ENCODE results near the gene BPNT1. TPM values are rescaled to one million over a fixed set of nuclear protein-coding genes. Genes with fewer than 3 reads are reported as not detected.
"Not testable (repeated sequence)": the region's sequence is repeated elsewhere in the genome, so short reads cannot be mapped to it uniquely, and the experiment has no call there.

BPNT1 gene
- total RNA-seq, 1 experiment from 2014 or later: 36.9 TPM

- Histone ChIP-seq H3K9me3 (replicated peaks) (no peaks in the 10 kb centered on the region), H3K4me1 (replicated peaks) (no peaks in the 10 kb centered on the region), H3K27me3 (replicated peaks) (no peaks in the 10 kb centered on the region), H3K4me3 (no peak overlapping the region), H3K27ac (no peak overlapping the region), H3K36me3 (peaks cover 4% of the 10 kb centered on the region; the same call in 1 of the 2 replicates)
- no peak for DNase-seq (ENCODE audit: low read depth in 1 of 2, low spot score in 2 of 2)
Observed at GRCh38 chr1:220056374-220056773, 33.2 kb downstream of the BPNT1 start.

GRCh38 chr1:220046052-220046930 is 43.3 kb downstream of the BPNT1 start, which contains the start of gene EPRS1:
TSS of gene EPRS1 (minus strand) at chr1:220046505. CDS start at chr1:220046388, 117 bp downstream.
- no peaks in the 10 kb centered on the region for H3K36me3 ChIP-seq
- peak; percentile 89 to 94 for DNase-seq (ENCODE audit: low read depth in 1 of 2, low spot score in 2 of 2)
- H3K4me1 ChIP-seq (replicated peaks): peaks cover 7% of the 10 kb centered on the region; the same call in 1 of the 2 replicates
- H3K9me3 ChIP-seq (replicated peaks): no peaks in the 10 kb centered on the region
- H3K27me3 ChIP-seq (replicated peaks): no peaks in the 10 kb centered on the region
- H3K4me3 ChIP-seq: peak within 1 kb of the TSS; percentile 65
- H3K27ac ChIP-seq: no peak within 1 kb of the TSS

GRCh38 chr1:220045356-220046051 is 44.1 kb downstream of the BPNT1 start:
- Histone ChIP-seq H3K4me3 (peak overlapping the region; percentile 65), H3K36me3 (no peaks in the 10 kb centered on the region), H3K9me3 (replicated peaks) (no peaks in the 10 kb centered on the region), H3K27me3 (replicated peaks) (no peaks in the 10 kb centered on the region), H3K27ac (no peak overlapping the region), H3K4me1 (replicated peaks) (peaks cover 7% of the 10 kb centered on the region; the same call in 1 of the 2 replicates)
- no peak for DNase-seq (ENCODE audit: low read depth in 1 of 2, low spot score in 2 of 2)

- Histone ChIP-seq H3K4me1 (replicated peaks) (peaks cover 7% of the 10 kb centered on the region; the same call in 1 of the 2 replicates), H3K27ac (no peak overlapping the region), H3K27me3 (replicated peaks) (no peaks in the 10 kb centered on the region), H3K36me3 (no peaks in the 10 kb centered on the region), H3K4me3 (no peak overlapping the region), H3K9me3 (replicated peaks) (no peaks in the 10 kb centered on the region)
- DNase-seq (ENCODE audit: low read depth in 1 of 2, low spot score in 2 of 2): no peak
Observed at GRCh38 chr1:220044678-220045355, 44.8 kb downstream of the BPNT1 start.

- H3K9me3 ChIP-seq (replicated peaks): no peaks in the 10 kb centered on the region
- no peaks in the 10 kb centered on the region for H3K27me3 ChIP-seq (replicated peaks)
Observed at GRCh38 chr1:220043646-220044045, 45.9 kb downstream of the BPNT1 start.

GRCh38 chr1:220040028-220040596 is 49.5 kb downstream of the BPNT1 start:
- Histone ChIP-seq H3K4me1 (replicated peaks) (0 out of 2 replicates have a peak, but pooled peaks cover under 1% of the 10 kb centered on the region), H3K27ac (no peak overlapping the region), H3K9me3 (replicated peaks) (no peaks in the 10 kb centered on the region), H3K36me3 (peaks cover 11% of the 10 kb centered on the region), H3K4me3 (no peak overlapping the region), H3K27me3 (replicated peaks) (no peaks in the 10 kb centered on the region)
- DNase-seq (ENCODE audit: low read depth in 1 of 2, low spot score in 2 of 2): no peak

More at GRCh38 chr1:220043646-220044045, 45.9 kb downstream of the BPNT1 start:
- no peak overlapping the region for H3K4me3 ChIP-seq
- H3K4me1 ChIP-seq (replicated peaks): peaks cover 7% of the 10 kb centered on the region; the same call in 1 of the 2 replicates
- H3K36me3 ChIP-seq: peaks cover 6% of the 10 kb centered on the region
- no peak overlapping the region for H3K27ac ChIP-seq
- DNase-seq (ENCODE audit: low read depth in 1 of 2, low spot score in 2 of 2): no peak

- Histone ChIP-seq H3K4me1 (replicated peaks) (no peaks in the 10 kb centered on the region), H3K27ac (no peak overlapping the region), H3K4me3 (no peak overlapping the region), H3K9me3 (replicated peaks) (no peaks in the 10 kb centered on the region), H3K36me3 (peaks cover 14% of the 10 kb centered on the region), H3K27me3 (replicated peaks) (no peaks in the 10 kb centered on the region)
- no peak for DNase-seq (ENCODE audit: low read depth in 1 of 2, low spot score in 2 of 2)
Observed at GRCh38 chr1:220038640-220039039, 50.9 kb downstream of the BPNT1 start.

GRCh38 chr1:220037810-220038209 is 51.8 kb downstream of the BPNT1 start:
- DNase-seq (ENCODE audit: low read depth in 1 of 2, low spot score in 2 of 2); H3K27ac ChIP-seq; H3K4me1 ChIP-seq (replicated peaks); H3K9me3 ChIP-seq (replicated peaks); H3K27me3 ChIP-seq (replicated peaks); H3K4me3 ChIP-seq: not testable (repeated sequence)
- H3K36me3 ChIP-seq: peaks cover 14% of the 10 kb centered on the region

GRCh38 chr1:220032911-220033310 is 56.7 kb downstream of the BPNT1 start:
- H3K27ac ChIP-seq: no peak overlapping the region
- no peaks in the 10 kb centered on the region for H3K4me1 ChIP-seq (replicated peaks)
- H3K27me3 ChIP-seq (replicated peaks): no peaks in the 10 kb centered on the region
- peaks cover 26% of the 10 kb centered on the region for H3K36me3 ChIP-seq
- no peak overlapping the region for H3K4me3 ChIP-seq
- no peaks in the 10 kb centered on the region for H3K9me3 ChIP-seq (replicated peaks)
- DNase-seq (ENCODE audit: low read depth in 1 of 2, low spot score in 2 of 2): no peak

GRCh38 chr1:220031287-220031686 is 58.3 kb downstream of the BPNT1 start:
- DNase-seq (ENCODE audit: low read depth in 1 of 2, low spot score in 2 of 2): no peak
- Histone ChIP-seq H3K36me3 (peaks cover 22% of the 10 kb centered on the region), H3K27me3 (replicated peaks) (no peaks in the 10 kb centered on the region), H3K4me3 (no peak overlapping the region), H3K9me3 (replicated peaks) (no peaks in the 10 kb centered on the region), H3K4me1 (replicated peaks) (no peaks in the 10 kb centered on the region), H3K27ac (no peak overlapping the region)

GRCh38 chr1:220028346-220028895 is 61.2 kb downstream of the BPNT1 start:
- H3K27me3 ChIP-seq (replicated peaks): no peaks in the 10 kb centered on the region
- DNase-seq (ENCODE audit: low read depth in 1 of 2, low spot score in 2 of 2): no peak
- H3K4me1 ChIP-seq (replicated peaks): no peaks in the 10 kb centered on the region
- H3K9me3 ChIP-seq (replicated peaks): no peaks in the 10 kb centered on the region
- no peak overlapping the region for H3K27ac ChIP-seq
- no peak overlapping the region for H3K4me3 ChIP-seq
- H3K36me3 ChIP-seq: peaks cover 35% of the 10 kb centered on the region

- no peak overlapping the region for H3K4me3 ChIP-seq
- H3K27me3 ChIP-seq (replicated peaks): no peaks in the 10 kb centered on the region
- H3K27ac ChIP-seq: no peak overlapping the region
- no peaks in the 10 kb centered on the region for H3K4me1 ChIP-seq (replicated peaks)
- DNase-seq (ENCODE audit: low read depth in 1 of 2, low spot score in 2 of 2): no peak
- peaks cover 40% of the 10 kb centered on the region for H3K36me3 ChIP-seq
- H3K9me3 ChIP-seq (replicated peaks): no peaks in the 10 kb centered on the region
Observed at GRCh38 chr1:220019071-220019470, 70.5 kb downstream of the BPNT1 start.

- H3K27ac ChIP-seq: no peak overlapping the region
- H3K9me3 ChIP-seq (replicated peaks): no peaks in the 10 kb centered on the region
- no peak for DNase-seq (ENCODE audit: low read depth in 1 of 2, low spot score in 2 of 2)
- peaks cover 31% of the 10 kb centered on the region for H3K36me3 ChIP-seq
- no peak overlapping the region for H3K4me3 ChIP-seq
- H3K4me1 ChIP-seq (replicated peaks): no peaks in the 10 kb centered on the region
- no peaks in the 10 kb centered on the region for H3K27me3 ChIP-seq (replicated peaks)
Observed at GRCh38 chr1:220013497-220013896, 76.1 kb downstream of the BPNT1 start.
